ENCODE measurements around the gene PTRH1. TPM values are rescaled to one million over a fixed set of nuclear protein-coding genes. Genes with fewer than 3 reads are reported as not detected.

PTRH1 gene
- total RNA-seq, 1 donor from 2014 or later, result 36.5 TPM

- no peaks in the 10 kb centered on the region for H3K27me3 ChIP-seq (ENCODE audit: control insufficient read depth, insufficient read depth, low read length)
- no peak for TF ChIP-seq CTCF (IDR thresholded peaks at IDR 0.05; ENCODE audit: insufficient read depth, low read length, poor library complexity, severe bottlenecking)
- no peak for DNase-seq (ENCODE audit: low read depth)
- H3K4me3 ChIP-seq (ENCODE audit: low read depth, low read length), result no peak overlapping the region
- H3K36me3 ChIP-seq (ENCODE audit: control insufficient read depth, insufficient read depth, low read length), result no peaks in the 10 kb centered on the region
These were observed 20.4 kb downstream of the PTRH1 start for GRCh38 chr9:127694890-127695720.

- Histone ChIP-seq H3K36me3 (ENCODE audit: control insufficient read depth, insufficient read depth, low read length) (no peaks in the 10 kb centered on the region), H3K4me3 (ENCODE audit: low read depth, low read length) (no peak overlapping the region), H3K27me3 (ENCODE audit: control insufficient read depth, insufficient read depth, low read length) (no peaks in the 10 kb centered on the region)
- DNase-seq (ENCODE audit: low read depth), result no peak
- TF ChIP-seq CTCF (IDR thresholded peaks at IDR 0.05; ENCODE audit: insufficient read depth, low read length, poor library complexity, severe bottlenecking), result no peak
These were observed 21.8 kb downstream of the PTRH1 start for GRCh38 chr9:127693697-127694096.

- TF ChIP-seq CTCF (IDR thresholded peaks at IDR 0.05; ENCODE audit: insufficient read depth, low read length, poor library complexity, severe bottlenecking), result no peak
These were observed 22.3 kb downstream of the PTRH1 start for GRCh38 chr9:127693143-127693542.

GRCh38 chr9:127692071-127692470 is 23.4 kb downstream of the PTRH1 start:
- DNase-seq (ENCODE audit: low read depth), result no peak
- Histone ChIP-seq H3K27me3 (ENCODE audit: control insufficient read depth, insufficient read depth, low read length) (no peaks in the 10 kb centered on the region), H3K36me3 (ENCODE audit: control insufficient read depth, insufficient read depth, low read length) (no peaks in the 10 kb centered on the region), H3K4me3 (ENCODE audit: low read depth, low read length) (no peak overlapping the region)
- TF ChIP-seq CTCF (IDR thresholded peaks at IDR 0.05; ENCODE audit: insufficient read depth, low read length, poor library complexity, severe bottlenecking), result no peak

More at GRCh38 chr9:127693143-127693542, 22.3 kb downstream of the PTRH1 start:
- no peaks in the 10 kb centered on the region for H3K27me3 ChIP-seq (ENCODE audit: control insufficient read depth, insufficient read depth, low read length)
- no peak overlapping the region for H3K4me3 ChIP-seq (ENCODE audit: low read depth, low read length)
- H3K36me3 ChIP-seq (ENCODE audit: control insufficient read depth, insufficient read depth, low read length), result no peaks in the 10 kb centered on the region
- DNase-seq (ENCODE audit: low read depth), result no peak

GRCh38 chr9:127690735-127691134 is 24.7 kb downstream of the PTRH1 start:
- DNase-seq (ENCODE audit: low read depth), result no peak
- no peak for TF ChIP-seq CTCF (IDR thresholded peaks at IDR 0.05; ENCODE audit: insufficient read depth, low read length, poor library complexity, severe bottlenecking)
- Histone ChIP-seq H3K36me3 (ENCODE audit: control insufficient read depth, insufficient read depth, low read length) (peaks cover 1% of the 10 kb centered on the region), H3K4me3 (ENCODE audit: low read depth, low read length) (no peak overlapping the region), H3K27me3 (ENCODE audit: control insufficient read depth, insufficient read depth, low read length) (no peaks in the 10 kb centered on the region)

Measured in kidney epithelial cell (primary cell).